ENCODE data around the gene KRT77. TPM values are rescaled to one million over a fixed set of nuclear protein-coding genes. Genes with fewer than 3 reads are reported as not detected.

Gene KRT77
- total and polyA plus RNA-seq, 2 donors (not counting 1 experiment from before 2014, with no cell fraction given), result not detected

DNA sequence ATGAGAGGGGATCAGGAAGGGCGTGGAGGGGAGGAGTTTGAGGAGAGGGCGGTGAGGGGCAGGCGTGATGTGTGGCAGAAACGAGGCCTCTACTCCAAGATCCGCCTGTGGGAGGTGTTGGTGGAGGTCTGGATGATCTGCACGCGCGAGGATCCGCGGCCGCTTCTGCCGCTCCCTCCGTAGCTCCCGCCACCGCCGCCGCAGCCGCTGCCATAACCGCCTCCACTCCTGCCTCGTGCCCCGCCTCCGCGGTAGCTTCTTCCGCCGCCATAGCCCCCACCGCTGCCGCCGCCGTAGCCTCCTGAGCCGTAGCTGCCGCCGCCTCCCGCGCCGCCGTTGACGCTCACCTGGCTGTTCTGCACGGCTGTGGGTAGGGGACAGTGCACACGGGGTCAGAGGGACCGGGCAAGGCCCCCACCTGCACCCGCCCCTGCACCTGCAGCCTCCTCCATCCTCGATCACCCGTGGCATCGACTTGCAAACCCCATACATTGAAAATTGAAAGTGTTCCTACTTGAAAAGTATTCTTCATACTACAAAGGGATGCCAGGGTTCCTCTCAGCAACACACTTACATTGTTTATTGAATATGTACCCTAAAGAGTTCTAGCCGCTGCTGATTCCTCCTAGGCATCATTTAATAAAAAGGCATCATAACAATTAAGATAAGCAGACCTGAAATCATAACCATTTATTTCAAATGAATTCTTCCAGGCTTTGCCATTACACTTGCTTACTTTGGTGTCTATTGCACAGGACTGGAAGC, 12.1 kb downstream of the KRT77 start:
- Histone ChIP-seq H3K9me3 (ENCODE audit: control insufficient read depth, insufficient read depth, low read depth, low read length) (no peaks in the 10 kb centered on the region), H3K27me3 (ENCODE audit: control insufficient read depth, insufficient read depth, low read length) (peaks cover 29% of the 10 kb centered on the region), H2AFZ (ENCODE audit: low read length) (no peak overlapping the region), H3K27ac (ENCODE audit: insufficient read depth, low read length) (no peak overlapping the region), H3K4me1 (ENCODE audit: control insufficient read depth, extremely low read depth, insufficient read depth, low read length) (no peaks in the 10 kb centered on the region), H3K36me3 (ENCODE audit: control insufficient read depth, insufficient read depth, low read length) (no peaks in the 10 kb centered on the region), H3K79me2 (ENCODE audit: control insufficient read depth, insufficient read depth, low read length) (no peaks in the 10 kb centered on the region), H3K4me2 (ENCODE audit: extremely low read depth, insufficient read depth, low read length) (no peak overlapping the region), H4K20me1 (ENCODE audit: control insufficient read depth, extremely low read depth, insufficient read depth, low read length) (no peaks in the 10 kb centered on the region), H3K4me3 (replicated peaks in 1 of 4; ENCODE audit: control extremely low read depth in 1 of 4, insufficient read depth in 1 of 4, low read depth in 3 of 4, low read length in 4 of 4) (no peak overlapping the region), H3K9ac (ENCODE audit: insufficient read depth, low read length) (no peak overlapping the region)
- no peak for DNase-seq (ENCODE audit: low read depth in 2 of 2)
- TF ChIP-seq, protein P1, sequence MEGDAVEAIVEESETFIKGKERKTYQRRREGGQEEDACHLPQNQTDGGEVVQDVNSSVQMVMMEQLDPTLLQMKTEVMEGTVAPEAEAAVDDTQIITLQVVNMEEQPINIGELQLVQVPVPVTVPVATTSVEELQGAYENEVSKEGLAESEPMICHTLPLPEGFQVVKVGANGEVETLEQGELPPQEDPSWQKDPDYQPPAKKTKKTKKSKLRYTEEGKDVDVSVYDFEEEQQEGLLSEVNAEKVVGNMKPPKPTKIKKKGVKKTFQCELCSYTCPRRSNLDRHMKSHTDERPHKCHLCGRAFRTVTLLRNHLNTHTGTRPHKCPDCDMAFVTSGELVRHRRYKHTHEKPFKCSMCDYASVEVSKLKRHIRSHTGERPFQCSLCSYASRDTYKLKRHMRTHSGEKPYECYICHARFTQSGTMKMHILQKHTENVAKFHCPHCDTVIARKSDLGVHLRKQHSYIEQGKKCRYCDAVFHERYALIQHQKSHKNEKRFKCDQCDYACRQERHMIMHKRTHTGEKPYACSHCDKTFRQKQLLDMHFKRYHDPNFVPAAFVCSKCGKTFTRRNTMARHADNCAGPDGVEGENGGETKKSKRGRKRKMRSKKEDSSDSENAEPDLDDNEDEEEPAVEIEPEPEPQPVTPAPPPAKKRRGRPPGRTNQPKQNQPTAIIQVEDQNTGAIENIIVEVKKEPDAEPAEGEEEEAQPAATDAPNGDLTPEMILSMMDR (conservative IDR thresholded peaks at IDR 0.05 in 1 of 2, IDR thresholded peaks at IDR 0.05 in 1 of 2; ENCODE audit: low read depth in 1 of 2, low read length in 2 of 2), result no peak
- no peak for TF ChIP-seq EZH2 (IDR thresholded peaks at IDR 0.05; ENCODE audit: low read length, missing control alignments)

DNA sequence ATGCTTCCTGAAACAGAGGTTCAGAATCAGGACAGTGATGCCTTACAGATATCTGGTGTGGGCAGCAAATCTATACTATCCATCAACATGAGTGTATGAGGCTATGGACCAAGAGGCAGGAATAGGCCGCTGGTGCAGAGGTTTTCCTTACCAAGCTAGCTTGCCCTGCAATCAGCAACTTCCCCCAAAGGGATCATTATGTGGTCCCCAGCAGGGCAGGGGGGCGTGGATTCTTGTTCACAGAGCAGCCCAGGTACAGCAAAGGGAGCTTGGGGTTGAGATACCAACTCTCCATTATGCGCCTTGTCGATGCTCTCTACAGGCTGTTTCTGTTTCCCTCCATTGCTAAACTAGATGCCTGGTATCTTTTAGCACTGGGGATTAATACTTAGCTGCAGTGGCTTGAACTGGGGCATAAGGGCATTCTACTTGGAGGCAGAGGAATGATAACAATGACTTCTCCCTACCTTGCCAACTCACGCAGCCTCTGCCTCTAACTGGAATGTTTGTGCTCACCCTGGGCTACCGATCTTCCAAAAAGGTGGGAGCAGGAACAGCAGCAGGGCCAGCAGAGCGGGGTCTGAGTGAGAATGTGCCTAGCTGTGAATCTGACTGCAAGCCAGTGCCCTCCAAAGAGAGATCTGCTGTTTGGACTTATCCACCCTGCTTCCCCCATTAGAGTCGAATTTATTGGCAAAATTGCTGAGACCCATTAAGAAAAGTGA, 12.8 kb downstream of the KRT77 start:
- H3K79me2 ChIP-seq (ENCODE audit: control insufficient read depth, insufficient read depth, low read length), result no peaks in the 10 kb centered on the region
- H3K4me1 ChIP-seq (ENCODE audit: control insufficient read depth, extremely low read depth, insufficient read depth, low read length), result no peaks in the 10 kb centered on the region
- no peaks in the 10 kb centered on the region for H3K9me3 ChIP-seq (ENCODE audit: control insufficient read depth, insufficient read depth, low read depth, low read length)
- no peak overlapping the region for H3K27ac ChIP-seq (ENCODE audit: insufficient read depth, low read length)
- DNase-seq (ENCODE audit: low read depth in 2 of 2), result no peak
- H3K9ac ChIP-seq (ENCODE audit: insufficient read depth, low read length), result no peak overlapping the region
- H3K4me3 ChIP-seq (replicated peaks in 1 of 4; ENCODE audit: control extremely low read depth in 1 of 4, insufficient read depth in 1 of 4, low read depth in 3 of 4, low read length in 4 of 4), result no peak overlapping the region
- no peak overlapping the region for H2AFZ ChIP-seq (ENCODE audit: low read length)
- H3K27me3 ChIP-seq (ENCODE audit: control insufficient read depth, insufficient read depth, low read length), result peaks cover 29% of the 10 kb centered on the region
- no peaks in the 10 kb centered on the region for H3K36me3 ChIP-seq (ENCODE audit: control insufficient read depth, insufficient read depth, low read length)
- H3K4me2 ChIP-seq (ENCODE audit: extremely low read depth, insufficient read depth, low read length), result no peak overlapping the region
- TF ChIP-seq, protein P1 (conservative IDR thresholded peaks at IDR 0.05 in 1 of 2, IDR thresholded peaks at IDR 0.05 in 1 of 2; ENCODE audit: low read depth in 1 of 2, low read length in 2 of 2), result no peak
- no peak for TF ChIP-seq EZH2 (IDR thresholded peaks at IDR 0.05; ENCODE audit: low read length, missing control alignments)
- no peaks in the 10 kb centered on the region for H4K20me1 ChIP-seq (ENCODE audit: control insufficient read depth, extremely low read depth, insufficient read depth, low read length)

DNA sequence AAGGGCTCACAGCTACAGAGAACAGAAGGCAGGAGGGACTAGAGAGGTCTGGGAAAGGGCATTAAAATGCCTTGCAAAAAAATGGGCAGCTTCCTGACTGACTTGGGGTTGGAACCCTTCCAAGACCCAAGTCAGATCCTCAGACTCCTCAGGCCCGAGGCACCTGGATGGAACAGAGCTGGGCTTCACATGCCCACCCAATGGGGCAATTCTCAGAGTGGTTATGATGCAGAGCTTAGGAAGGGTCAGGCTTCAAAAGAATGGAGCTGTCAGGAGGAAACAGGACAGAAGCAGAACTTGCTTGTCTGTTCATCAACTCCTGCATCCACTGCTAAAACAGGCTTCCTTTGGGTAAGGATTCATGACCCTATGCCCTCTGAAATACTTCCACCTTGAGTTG, 13.4 kb downstream of the KRT77 start:
- no peak overlapping the region for H3K9ac ChIP-seq (ENCODE audit: insufficient read depth, low read length)
- no peaks in the 10 kb centered on the region for H3K79me2 ChIP-seq (ENCODE audit: control insufficient read depth, insufficient read depth, low read length)
- peaks cover 29% of the 10 kb centered on the region for H3K27me3 ChIP-seq (ENCODE audit: control insufficient read depth, insufficient read depth, low read length)
- H2AFZ ChIP-seq (ENCODE audit: low read length), result no peak overlapping the region
- no peak overlapping the region for H3K4me2 ChIP-seq (ENCODE audit: extremely low read depth, insufficient read depth, low read length)
- no peak for DNase-seq (ENCODE audit: low read depth in 2 of 2)
- H3K27ac ChIP-seq (ENCODE audit: insufficient read depth, low read length), result no peak overlapping the region
- TF ChIP-seq EZH2 (IDR thresholded peaks at IDR 0.05; ENCODE audit: low read length, missing control alignments), result no peak
- TF ChIP-seq, protein P1 (conservative IDR thresholded peaks at IDR 0.05 in 1 of 2, IDR thresholded peaks at IDR 0.05 in 1 of 2; ENCODE audit: low read depth in 1 of 2, low read length in 2 of 2), result no peak
- no peak overlapping the region for H3K4me3 ChIP-seq (replicated peaks in 1 of 4; ENCODE audit: control extremely low read depth in 1 of 4, insufficient read depth in 1 of 4, low read depth in 3 of 4, low read length in 4 of 4)
- no peaks in the 10 kb centered on the region for H3K9me3 ChIP-seq (ENCODE audit: control insufficient read depth, insufficient read depth, low read depth, low read length)
- no peaks in the 10 kb centered on the region for H3K4me1 ChIP-seq (ENCODE audit: control insufficient read depth, extremely low read depth, insufficient read depth, low read length)
- no peaks in the 10 kb centered on the region for H3K36me3 ChIP-seq (ENCODE audit: control insufficient read depth, insufficient read depth, low read length)
- no peaks in the 10 kb centered on the region for H4K20me1 ChIP-seq (ENCODE audit: control insufficient read depth, extremely low read depth, insufficient read depth, low read length)
